Osteocyte (in vitro differentiated cells): ENCODE measurements around the gene OPA3. TPM values are rescaled to one million over a fixed set of nuclear protein-coding genes. Genes with fewer than 3 reads are reported as not detected.

ENCODE experiments used
- DNase-seq: peaks from one replicate; pipeline ENCODE4 v3.0.0; 2021; ENCODE audit warnings: mixed read lengths; ENCODE audit not compliant: unreplicated experiment; ENCODE audit errors: extremely low spot score
- H3K27ac Mint-ChIP-seq: one replicate; pipeline ENCODE4 v1.8.0; 2021; ENCODE audit warnings: mild to moderate bottlenecking, mixed read lengths; ENCODE audit not compliant: unreplicated experiment
- H3K27me3 Mint-ChIP-seq: one replicate; pipeline ENCODE4 v1.8.0; 2021; ENCODE audit warnings: mixed read lengths; ENCODE audit not compliant: unreplicated experiment
- H3K36me3 Mint-ChIP-seq: one replicate; pipeline ENCODE4 v1.8.0; 2021; ENCODE audit warnings: mixed read lengths; ENCODE audit not compliant: unreplicated experiment
- H3K4me1 Mint-ChIP-seq: one replicate; pipeline ENCODE4 v1.8.0; 2021; ENCODE audit warnings: mixed read lengths; ENCODE audit not compliant: unreplicated experiment
- H3K4me3 Mint-ChIP-seq: one replicate; pipeline ENCODE4 v1.8.0; 2021; ENCODE audit warnings: mild to moderate bottlenecking, moderate library complexity, mixed read lengths; ENCODE audit not compliant: unreplicated experiment
- H3K9me3 Mint-ChIP-seq: one replicate; pipeline ENCODE4 v1.8.0; 2021; ENCODE audit warnings: mixed read lengths; ENCODE audit not compliant: unreplicated experiment
- total RNA-seq: library from RNA; stranded (reverse); gene quantifications from 2 replicates; pipeline ENCODE4 v1.2.1, GENCODE V29; 2021
- TF ChIP-seq, protein P1 (sequence below): fragments of 200-600 bp; sonication (generic); IDR thresholded peaks from 2 replicates; pipeline ENCODE4 v1.5.0; 2021; ENCODE audit warnings: antibody characterized with exemption, mild to moderate bottlenecking, moderate library complexity

Gene OPA3
- total RNA-seq, 1 donor from 2014 or later = 16.8 TPM

DNA sequence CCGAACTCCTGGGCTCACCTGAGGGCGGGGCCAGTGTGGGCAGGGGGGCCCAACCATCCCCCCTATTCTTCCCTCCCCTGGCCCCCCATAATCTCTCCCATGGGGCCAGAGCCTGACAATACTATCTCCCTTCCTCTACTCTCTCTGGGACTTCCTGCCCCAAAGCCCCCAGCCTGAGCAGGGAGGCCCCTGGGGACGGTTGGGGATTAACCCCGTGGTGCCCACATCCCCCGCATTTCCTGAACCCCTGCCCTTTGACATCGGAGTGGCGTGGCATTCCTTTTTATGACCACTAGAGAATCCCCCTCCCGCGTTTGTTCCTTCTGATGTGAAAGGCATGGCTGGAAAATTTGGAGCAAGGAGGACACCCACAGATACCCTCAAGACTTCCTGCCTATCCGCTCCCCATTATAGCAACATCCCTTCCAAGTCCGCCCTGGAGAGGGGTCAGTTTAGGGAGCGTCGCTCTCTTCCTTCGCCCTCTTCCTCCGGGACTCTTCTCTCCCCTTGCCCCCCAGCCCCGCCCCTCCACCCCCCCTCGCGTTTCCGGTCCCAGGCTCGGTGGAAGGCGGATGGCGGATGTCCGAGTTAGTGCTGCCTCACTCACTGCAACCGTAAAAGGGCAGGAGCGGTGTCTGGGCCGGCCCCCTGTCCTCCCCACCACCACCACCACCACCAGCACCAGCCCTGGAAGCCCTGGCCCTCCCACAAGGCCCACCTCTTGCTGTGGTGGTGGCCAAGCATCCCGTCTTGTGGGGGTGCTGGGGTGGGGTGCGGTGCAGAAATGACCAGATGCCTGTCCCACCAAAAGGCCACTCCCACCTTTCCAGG is 75.5 kb downstream of the OPA3 start:
- no peaks in the 10 kb centered on the region for H3K36me3 Mint-ChIP-seq
- no peaks in the 10 kb centered on the region for H3K27me3 Mint-ChIP-seq
- peak overlapping the region; percentile 93 for H3K27ac Mint-ChIP-seq
- H3K4me1 Mint-ChIP-seq = peaks cover 40% of the 10 kb centered on the region
- no peak for DNase-seq
- TF ChIP-seq, protein P1, sequence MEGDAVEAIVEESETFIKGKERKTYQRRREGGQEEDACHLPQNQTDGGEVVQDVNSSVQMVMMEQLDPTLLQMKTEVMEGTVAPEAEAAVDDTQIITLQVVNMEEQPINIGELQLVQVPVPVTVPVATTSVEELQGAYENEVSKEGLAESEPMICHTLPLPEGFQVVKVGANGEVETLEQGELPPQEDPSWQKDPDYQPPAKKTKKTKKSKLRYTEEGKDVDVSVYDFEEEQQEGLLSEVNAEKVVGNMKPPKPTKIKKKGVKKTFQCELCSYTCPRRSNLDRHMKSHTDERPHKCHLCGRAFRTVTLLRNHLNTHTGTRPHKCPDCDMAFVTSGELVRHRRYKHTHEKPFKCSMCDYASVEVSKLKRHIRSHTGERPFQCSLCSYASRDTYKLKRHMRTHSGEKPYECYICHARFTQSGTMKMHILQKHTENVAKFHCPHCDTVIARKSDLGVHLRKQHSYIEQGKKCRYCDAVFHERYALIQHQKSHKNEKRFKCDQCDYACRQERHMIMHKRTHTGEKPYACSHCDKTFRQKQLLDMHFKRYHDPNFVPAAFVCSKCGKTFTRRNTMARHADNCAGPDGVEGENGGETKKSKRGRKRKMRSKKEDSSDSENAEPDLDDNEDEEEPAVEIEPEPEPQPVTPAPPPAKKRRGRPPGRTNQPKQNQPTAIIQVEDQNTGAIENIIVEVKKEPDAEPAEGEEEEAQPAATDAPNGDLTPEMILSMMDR = no peak
- H3K9me3 Mint-ChIP-seq = no peaks in the 10 kb centered on the region
- H3K4me3 Mint-ChIP-seq = peak overlapping the region; percentile 83

DNA sequence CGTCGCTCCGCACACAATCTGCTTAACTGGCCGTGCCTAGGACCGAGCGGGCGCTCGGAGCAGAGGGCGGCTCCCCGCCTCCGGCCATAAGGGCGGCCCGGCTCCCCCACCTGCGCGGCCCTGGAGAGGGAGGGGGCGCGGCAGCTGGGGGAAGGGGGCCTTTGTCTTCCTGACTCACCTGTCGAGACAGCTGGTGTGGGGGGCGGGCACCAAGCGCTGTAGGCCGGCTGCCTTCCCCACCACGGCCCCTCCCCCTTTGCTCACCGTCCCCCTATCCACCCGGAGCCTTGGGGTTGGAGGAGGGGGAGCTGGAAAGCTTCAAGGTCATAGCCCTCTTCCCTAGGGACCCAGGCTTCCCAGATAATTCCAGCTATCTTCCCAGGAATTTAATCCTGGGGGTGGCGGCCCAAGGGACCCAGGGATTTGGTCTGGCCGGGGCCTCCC is 76.2 kb downstream of the OPA3 start:
- H3K36me3 Mint-ChIP-seq = no peaks in the 10 kb centered on the region
- peak overlapping the region; percentile 56 for H3K27ac Mint-ChIP-seq
- TF ChIP-seq, protein P1 = no peak
- H3K27me3 Mint-ChIP-seq = no peaks in the 10 kb centered on the region
- peak overlapping the region; percentile 83 for H3K4me3 Mint-ChIP-seq
- peaks cover 36% of the 10 kb centered on the region for H3K4me1 Mint-ChIP-seq
- H3K9me3 Mint-ChIP-seq = no peaks in the 10 kb centered on the region
- no peak for DNase-seq

DNA sequence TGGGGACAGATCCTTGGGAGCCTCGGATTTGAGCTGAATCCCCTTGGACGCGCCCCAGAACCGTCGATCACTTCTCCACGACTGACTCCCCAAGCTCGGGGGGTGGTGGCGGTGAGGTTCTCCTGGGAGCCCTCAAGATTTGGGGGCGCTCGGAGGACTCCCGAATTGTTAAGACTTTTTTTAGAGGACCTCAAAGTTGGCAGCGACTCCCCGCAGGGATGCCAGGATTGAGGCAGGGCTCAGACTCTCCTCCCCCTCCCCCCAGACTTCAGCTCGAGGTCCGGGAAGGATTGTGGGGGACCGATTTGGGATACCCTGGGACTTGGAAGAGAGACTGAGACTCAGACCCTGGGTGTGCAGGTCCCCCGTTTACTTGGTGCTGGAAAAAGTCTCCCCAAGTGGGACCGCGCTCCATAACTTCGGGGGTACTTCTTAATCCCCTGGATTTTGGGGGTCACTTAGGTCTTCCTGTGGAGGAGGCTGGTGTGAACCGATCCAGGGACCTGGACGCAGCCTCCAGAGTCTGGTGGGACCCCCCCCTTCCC is 76.7 kb downstream of the OPA3 start:
- H3K36me3 Mint-ChIP-seq = no peaks in the 10 kb centered on the region
- no peaks in the 10 kb centered on the region for H3K9me3 Mint-ChIP-seq
- TF ChIP-seq, protein P1 = no peak
- peaks cover 33% of the 10 kb centered on the region for H3K4me1 Mint-ChIP-seq
- H3K27me3 Mint-ChIP-seq = no peaks in the 10 kb centered on the region
- H3K4me3 Mint-ChIP-seq = peak overlapping the region; percentile 83
- DNase-seq = no peak
- H3K27ac Mint-ChIP-seq = peak overlapping the region; percentile 56

DNA sequence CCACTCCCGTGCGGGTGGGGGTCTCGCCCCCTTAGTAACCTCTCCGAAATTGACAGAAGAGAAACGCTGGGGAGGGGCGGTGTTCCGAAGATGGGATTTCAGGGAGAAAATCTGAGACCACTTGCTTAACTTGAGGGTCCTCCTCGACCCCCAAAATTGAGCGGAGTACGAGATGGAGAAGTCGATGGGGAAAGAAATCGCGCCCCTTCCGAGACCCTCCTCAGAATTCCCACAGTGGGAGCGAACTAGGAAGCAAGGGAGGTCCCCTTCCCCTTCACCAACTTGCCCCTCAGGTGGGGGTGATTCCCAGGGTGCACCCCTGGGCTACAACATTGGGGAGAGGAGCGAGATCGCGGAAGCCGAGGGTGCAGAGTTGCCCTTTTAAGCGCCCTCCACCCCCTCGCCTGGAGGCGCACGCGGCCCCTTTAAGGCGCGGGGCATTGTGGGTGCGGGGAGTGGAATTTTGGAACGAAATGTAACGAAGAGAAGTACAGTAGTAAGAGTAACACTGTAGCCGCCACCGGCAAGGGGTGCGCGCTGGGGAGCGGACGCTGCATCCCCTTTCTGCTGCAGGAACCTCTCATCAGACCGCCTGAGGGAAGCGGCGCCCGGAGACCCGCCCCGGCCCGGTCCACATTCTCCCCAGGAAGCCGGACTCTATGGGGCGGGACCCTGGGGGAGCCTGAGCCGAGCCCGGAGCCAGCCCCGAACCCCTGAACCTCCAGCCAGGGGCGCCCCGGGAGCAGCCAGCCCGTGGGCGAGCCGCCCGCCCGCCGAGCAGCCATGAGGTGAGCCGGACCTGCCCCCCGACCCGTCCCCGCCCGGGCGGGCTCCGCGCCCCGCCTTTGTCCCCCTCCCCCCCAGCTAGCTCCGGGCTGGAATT is 77.4 kb downstream of the OPA3 start, which contains the start of gene VASP:
Gene VASP, plus strand, starts transcription at position 491 of the 883 bp plus-strand sequence. Its CDS starts 293 bp downstream, at position 784.
- TF ChIP-seq, protein P1 = no peak
- no peaks in the 10 kb centered on the region for H3K36me3 Mint-ChIP-seq
- peak; percentile 89 for DNase-seq

More for the DNA sequence above, 77.4 kb downstream of the OPA3 start, which contains the start of gene VASP:
- H3K4me1 Mint-ChIP-seq = peaks cover 30% of the 10 kb centered on the region
- H3K4me3 Mint-ChIP-seq = peak within 1 kb of the TSS; percentile 88
- H3K9me3 Mint-ChIP-seq = no peaks in the 10 kb centered on the region
- H3K27ac Mint-ChIP-seq = peak within 1 kb of the TSS; percentile 90
- H3K27me3 Mint-ChIP-seq = no peaks in the 10 kb centered on the region
